Panc1 (cell line): ENCODE measurements around the gene SIGLEC9. TPM values are rescaled to one million over a fixed set of nuclear protein-coding genes. Genes with fewer than 3 reads are reported as not detected.
"Not testable (repeated sequence)": the region's sequence is repeated elsewhere in the genome, so short reads cannot be mapped to it uniquely, and the experiment has no call there.

Experiments used
- ATAC-seq: fragments of 200-7000 bp; cut with Tn5 transposase; 2 replicates; pipeline ENCODE4 v1.9.1; 2020; ENCODE audit warnings: mild to moderate bottlenecking, moderate library complexity
- BruUV-seq: library from RNA; stranded (reverse); fragments of 400-500 nt; replicated peaks from 2 replicates; lab custom pipeline; 2021; lab: Mats Ljungman, UMichigan
- CTCF ChIA-PET: fragments of 300-600 bp; sonication (Branson Sonifier 250); formaldehyde crosslinking; loops from one replicate; lab custom pipeline; 2022; ENCODE audit warnings: antibody characterized with exemption; lab: Charles Lee
- POLR2A ChIA-PET: fragments of 300-600 bp; sonication (Branson Sonifier 250); formaldehyde crosslinking; loops from one replicate; lab custom pipeline; 2022; ENCODE audit warnings: antibody characterized with exemption; lab: Charles Lee
- DNase-seq: peaks from one replicate; pipeline ENCODE4 v3.0.0-alpha.2; 2010; ENCODE audit warnings: low read depth, low spot score
- H3K27ac ChIP-seq: 2 replicates; pipeline ENCODE4 v1.5.1; 2011; ENCODE audit warnings: mild to moderate bottlenecking, low read length, inconsistent platforms
- H3K27me3 ChIP-seq: fragments of 200-500 bp; sonication (Bioruptor generic); 2 replicates; pipeline ENCODE4 v1.6.0; 2014; ENCODE audit warnings: low read length, inconsistent platforms; ENCODE audit not compliant: control insufficient read depth, insufficient read depth
- H3K36me3 ChIP-seq: fragments of 200-500 bp; sonication (Bioruptor generic); 2 replicates; pipeline ENCODE4 v1.5.1; 2014; ENCODE audit warnings: inconsistent platforms, mild to moderate bottlenecking, low read length, moderate library complexity; ENCODE audit not compliant: control insufficient read depth, insufficient read depth
- H3K4me1 ChIP-seq: 2 replicates; pipeline ENCODE4 v1.5.1; 2011; ENCODE audit warnings: inconsistent platforms, mild to moderate bottlenecking, low read length, moderate library complexity; ENCODE audit not compliant: control insufficient read depth, insufficient read depth
- H3K4me3 ChIP-seq, 2 experiments: 2 replicates each; pipeline ENCODE4 v1.5.1; 2011 to 2012; ENCODE audit warnings: low read depth in 2 of 2, low read length in 2 of 2, mild to moderate bottlenecking in 2 of 2, inconsistent platforms in 1 of 2, moderate library complexity in 1 of 2
- H3K9me3 ChIP-seq: fragments of 200-500 bp; sonication (Bioruptor generic); 2 replicates; pipeline ENCODE4 v1.5.1; 2014; ENCODE audit warnings: low read depth, mild to moderate bottlenecking, inconsistent platforms, low read length, moderate library complexity; ENCODE audit not compliant: control insufficient read depth, insufficient read depth
- POLR2AphosphoS5 ChIP-seq: IDR thresholded peaks from 2 replicates; pipeline ENCODE4 v1.6.1; 2012; ENCODE audit warnings: mild to moderate bottlenecking, low read depth, low read length, moderate library complexity
- REST ChIP-seq, 2 experiments: IDR thresholded peaks; 2 replicates each; pipeline ENCODE4 v1.6.1; 2011 to 2012; ENCODE audit warnings: low read depth in 2 of 2, control low read depth in 1 of 2, low read length in 1 of 2, mild to moderate bottlenecking in 1 of 2, moderate library complexity in 1 of 2; ENCODE audit not compliant: insufficient read depth in 1 of 2
- SIN3A ChIP-seq: IDR thresholded peaks from 2 replicates; pipeline ENCODE4 v1.6.1; 2012; ENCODE audit warnings: low read depth, mild to moderate bottlenecking, low read length, moderate library complexity, borderline replicate concordance; ENCODE audit not compliant: insufficient read depth
- TCF7L2 ChIP-seq: IDR thresholded peaks from 2 replicates; pipeline ENCODE4 v1.6.1; 2011; ENCODE audit warnings: mild to moderate bottlenecking, low read depth, low read length, inconsistent platforms
- in situ Hi-C: cut with HindIII; loops from 2 replicates; pipeline ENCODE4 v1.10.0; 2016; ENCODE audit warnings: low sequenced_read_pairs, low pct_unique_long_range_greater_than_20kb
- intact Hi-C: fragments of 100-400 bp; cut with micrococcal nuclease; formaldehyde crosslinking; loops from one replicate; pipeline ENCODE4 v1.10.0; 2022; ENCODE audit not compliant: unreplicated experiment
- total RNA-seq: library from RNA; stranded (reverse); gene quantifications from one replicate; pipeline ENCODE4 v1.2.1, GENCODE V29; 2021; ENCODE audit not compliant: unreplicated experiment
- TF ChIP-seq, protein P1 (sequence below): fragments of 450-650 bp; IDR thresholded peaks from 2 replicates; pipeline ENCODE4 v1.5.1; 2017; ENCODE audit warnings: mild to moderate bottlenecking

The SIGLEC9 gene
- total RNA-seq, 1 experiment from 2014 or later, result not detected

- ATAC-seq, H3K9me3 ChIP-seq, BruUV-seq, H3K4me1 ChIP-seq, H3K27ac ChIP-seq, H3K36me3 ChIP-seq, H3K4me3 ChIP-seq, POLR2A ChIA-PET, H3K27me3 ChIP-seq, in situ Hi-C loops, intact Hi-C loops: not testable (repeated sequence)
- TF ChIP-seq, protein P1, sequence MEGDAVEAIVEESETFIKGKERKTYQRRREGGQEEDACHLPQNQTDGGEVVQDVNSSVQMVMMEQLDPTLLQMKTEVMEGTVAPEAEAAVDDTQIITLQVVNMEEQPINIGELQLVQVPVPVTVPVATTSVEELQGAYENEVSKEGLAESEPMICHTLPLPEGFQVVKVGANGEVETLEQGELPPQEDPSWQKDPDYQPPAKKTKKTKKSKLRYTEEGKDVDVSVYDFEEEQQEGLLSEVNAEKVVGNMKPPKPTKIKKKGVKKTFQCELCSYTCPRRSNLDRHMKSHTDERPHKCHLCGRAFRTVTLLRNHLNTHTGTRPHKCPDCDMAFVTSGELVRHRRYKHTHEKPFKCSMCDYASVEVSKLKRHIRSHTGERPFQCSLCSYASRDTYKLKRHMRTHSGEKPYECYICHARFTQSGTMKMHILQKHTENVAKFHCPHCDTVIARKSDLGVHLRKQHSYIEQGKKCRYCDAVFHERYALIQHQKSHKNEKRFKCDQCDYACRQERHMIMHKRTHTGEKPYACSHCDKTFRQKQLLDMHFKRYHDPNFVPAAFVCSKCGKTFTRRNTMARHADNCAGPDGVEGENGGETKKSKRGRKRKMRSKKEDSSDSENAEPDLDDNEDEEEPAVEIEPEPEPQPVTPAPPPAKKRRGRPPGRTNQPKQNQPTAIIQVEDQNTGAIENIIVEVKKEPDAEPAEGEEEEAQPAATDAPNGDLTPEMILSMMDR, result peak; percentile 86
- CTCF ChIA-PET, result interaction anchor here (0.6 to 1.0 kb wide), 3 partner anchors 128 to 409 kb away, joined by 4 to 6 read pairs (median 4); no protein-coding TSS in a partner anchor
- peak; percentile 36 for DNase-seq
These were observed 44.7 kb downstream of the SIGLEC9 start for GRCh38 chr19:51169283-51169918.

GRCh38 chr19:51172223-51172622 is 47.5 kb downstream of the SIGLEC9 start:
- in situ Hi-C loops, result no loop called here
- no TSS peak for BruUV-seq
- ChIA-PET CTCF (no interaction called here), POLR2A (no interaction called here)
- intact Hi-C loops, result no loop called here
- Histone ChIP-seq H3K4me3 (no peak overlapping the region), H3K36me3 (no peaks in the 10 kb centered on the region), H3K4me1 (no peaks in the 10 kb centered on the region), H3K9me3 (no peaks in the 10 kb centered on the region), H3K27me3 (peaks cover 2% of the 10 kb centered on the region; the same call in 1 of the 2 replicates), H3K27ac (no peak overlapping the region)
- TF ChIP-seq REST (IDR thresholded peaks at IDR 0.05; ENCODE audit: insufficient read depth in 1 of 2, low read depth in 2 of 2, low read length in 1 of 2) (no peak), TCF7L2 (no peak), POLR2AphosphoS5 (no peak), SIN3A (no peak)
- TF ChIP-seq, protein P1, result no peak
- no peak for ATAC-seq
- DNase-seq, result no peak
